Type B pancreatic cell (in vitro differentiated cells): ENCODE data around the gene PITRM1. TPM values are rescaled to one million over a fixed set of nuclear protein-coding genes. Genes with fewer than 3 reads are reported as not detected.
"Not testable (repeated sequence)": the region's sequence is repeated elsewhere in the genome, so short reads cannot be mapped to it uniquely, and the experiment has no call there.

ENCODE experiments used
- DNase-seq: peaks from one replicate; pipeline ENCODE4 v3.0.0; 2021; ENCODE audit warnings: mixed read lengths; ENCODE audit not compliant: unreplicated experiment; ENCODE audit errors: extremely low spot score
- H3K27ac Mint-ChIP-seq: 2 replicates; pipeline ENCODE4 v1.8.0; 2021; ENCODE audit warnings: mild to moderate bottlenecking, mixed read lengths
- H3K27me3 Mint-ChIP-seq: 2 replicates; pipeline ENCODE4 v1.8.0; 2021; ENCODE audit warnings: mixed read lengths
- H3K36me3 Mint-ChIP-seq: 2 replicates; pipeline ENCODE4 v1.8.0; 2021; ENCODE audit warnings: mixed read lengths
- H3K4me1 Mint-ChIP-seq: one replicate; pipeline ENCODE4 v1.8.0; 2021; ENCODE audit warnings: mixed read lengths; ENCODE audit not compliant: unreplicated experiment
- H3K4me3 Mint-ChIP-seq: 2 replicates; pipeline ENCODE4 v1.8.0; 2021; ENCODE audit warnings: mild to moderate bottlenecking, mixed read lengths
- H3K9me3 Mint-ChIP-seq: 2 replicates; pipeline ENCODE4 v1.8.0; 2021; ENCODE audit warnings: mixed read lengths
- CTCF ChIP-seq: fragments of 200-600 bp; sonication (generic); conservative IDR thresholded peaks from 2 replicates; pipeline ENCODE4 v1.5.0; 2021; ENCODE audit warnings: antibody characterized with exemption, mild to moderate bottlenecking
- long read RNA-seq: library from polyadenylated mRNA; unstranded; transcript quantifications from one replicate; pipeline ENCODE4 v2.0.0, GENCODE V29; 2020
- total RNA-seq: library from RNA; stranded (reverse); gene quantifications from 2 replicates; pipeline ENCODE4 v1.2.1, GENCODE V29; 2021; ENCODE audit warnings: low replicate concordance

Gene PITRM1
- total RNA-seq, result 57.0 and 62.3 TPM in 2 replicates
- long read RNA-seq, transcript PITRM1-201 (27 exons, 3,450 nt), result major isoform, 79 of 145 reads
- long read RNA-seq, partial matches to known transcripts, result 47 of 145 reads
- long read RNA-seq, other reads (novel, unspliced or antisense), result 15 of 145 reads

- peak; percentile 99 for DNase-seq
- Mint-ChIP-seq H3K27ac (peak within 1 kb of the TSS; percentile 83), H3K9me3 (no peaks in the 10 kb centered on the region), H3K4me1 (no peaks in the 10 kb centered on the region), H3K4me3 (peak within 1 kb of the TSS; percentile 91), H3K27me3 (no peaks in the 10 kb centered on the region), H3K36me3 (peaks cover 4% of the 10 kb centered on the region)
- TF ChIP-seq CTCF, result no peak
Observed at GRCh38 chr10:3172446-3173170, at the start of gene PITRM1. PITRM1 (minus strand) TSS chr10:3172782; CDS start chr10:3172772, 10 bp downstream.

- TF ChIP-seq CTCF, result peak; percentile 39
- no peaks in the 10 kb centered on the region for H3K27me3 Mint-ChIP-seq
- H3K36me3 Mint-ChIP-seq, result no peaks in the 10 kb centered on the region
- no peak overlapping the region for H3K4me3 Mint-ChIP-seq
- no peak overlapping the region for H3K27ac Mint-ChIP-seq
- DNase-seq, result no peak
- peaks cover 5% of the 10 kb centered on the region for H3K9me3 Mint-ChIP-seq
- peaks cover 4% of the 10 kb centered on the region for H3K4me1 Mint-ChIP-seq
Observed at GRCh38 chr10:3222068-3222467, 49.5 kb upstream of the PITRM1 start.

DNA sequence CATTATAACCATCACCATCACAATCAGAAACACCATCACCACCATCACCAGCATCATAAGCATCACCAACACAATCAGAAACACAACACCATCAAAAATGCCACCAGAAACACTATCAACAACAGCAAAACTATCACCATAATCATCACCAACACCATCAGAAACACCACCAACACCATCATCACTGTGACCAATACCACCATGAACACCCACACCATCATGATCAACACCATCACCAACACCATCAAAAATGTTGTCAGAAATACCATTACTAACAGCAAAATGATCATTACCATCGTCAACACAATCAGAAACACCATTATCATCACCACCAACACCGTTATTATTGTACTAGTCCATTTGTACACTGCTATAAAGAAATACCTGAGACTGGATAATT, 49.0 kb upstream of the PITRM1 start:
- H3K27ac Mint-ChIP-seq, H3K36me3 Mint-ChIP-seq, H3K4me1 Mint-ChIP-seq, H3K9me3 Mint-ChIP-seq, H3K27me3 Mint-ChIP-seq, DNase-seq, H3K4me3 Mint-ChIP-seq: not testable (repeated sequence)

GRCh38 chr10:3220853-3221252, 48.3 kb upstream of the PITRM1 start:
- TF ChIP-seq CTCF, result no peak

GRCh38 chr10:3219021-3219628, 46.5 kb upstream of the PITRM1 start:
- H3K9me3 Mint-ChIP-seq, H3K36me3 Mint-ChIP-seq, H3K27me3 Mint-ChIP-seq, H3K4me1 Mint-ChIP-seq, H3K4me3 Mint-ChIP-seq, H3K27ac Mint-ChIP-seq, DNase-seq: not testable (repeated sequence)

More at GRCh38 chr10:3220853-3221252, 48.3 kb upstream of the PITRM1 start:
- DNase-seq, result no peak
- Mint-ChIP-seq H3K4me1 (no peaks in the 10 kb centered on the region), H3K4me3 (no peak overlapping the region), H3K27me3 (no peaks in the 10 kb centered on the region), H3K9me3 (peaks cover 5% of the 10 kb centered on the region), H3K36me3 (no peaks in the 10 kb centered on the region), H3K27ac (no peak overlapping the region)

GRCh38 chr10:3217853-3218252, 45.3 kb upstream of the PITRM1 start:
- Mint-ChIP-seq H3K27me3 (no peaks in the 10 kb centered on the region), H3K36me3 (no peaks in the 10 kb centered on the region), H3K9me3 (peaks cover 5% of the 10 kb centered on the region), H3K27ac (no peak overlapping the region), H3K4me1 (peaks cover 4% of the 10 kb centered on the region), H3K4me3 (no peak overlapping the region)
- no peak for TF ChIP-seq CTCF
- DNase-seq, result no peak
